ENCODE measurements around the gene ACTBL2.

Gene ACTBL2

DNA sequence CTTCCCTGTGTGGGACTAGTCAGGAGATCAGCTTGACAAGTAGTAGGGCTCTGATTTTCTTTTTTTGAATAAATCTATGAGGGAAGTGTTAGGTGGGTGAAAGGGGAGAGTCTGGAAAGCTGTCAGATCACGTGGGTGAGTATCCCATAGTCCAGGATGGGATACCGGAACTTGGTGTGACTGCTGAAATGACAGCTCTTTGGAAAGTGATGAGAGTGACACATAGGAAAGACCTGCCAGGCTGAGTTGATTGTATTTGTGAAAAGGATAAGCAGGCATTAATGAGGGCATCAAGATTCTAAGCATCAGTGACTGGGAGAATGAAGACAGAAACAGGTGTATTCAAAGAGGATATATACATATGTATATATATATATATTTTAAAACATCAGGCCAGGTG, 35.6 kb downstream of the ACTBL2 start:
- no peak for DNase-seq

DNA sequence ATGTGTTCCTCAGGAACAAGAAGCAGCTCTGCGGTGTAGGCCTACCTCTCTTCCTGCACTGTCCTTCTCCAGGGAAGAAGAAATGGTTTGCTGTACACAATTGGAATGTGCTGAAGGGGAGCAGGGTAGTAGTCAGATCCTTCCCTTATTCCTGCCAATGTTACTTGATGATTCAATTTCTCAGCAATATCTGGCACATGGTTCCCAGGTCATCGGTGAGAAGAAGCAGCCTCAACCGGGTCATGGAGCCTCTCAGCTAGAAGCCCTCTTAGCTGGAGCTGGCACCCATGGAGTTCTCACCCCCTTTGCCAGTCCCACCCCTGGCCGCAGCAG, 36.9 kb downstream of the ACTBL2 start:
- no peak for DNase-seq

- DNase-seq: no peak
Observed at GRCh38 chr5:57445006-57445704, 37.5 kb downstream of the ACTBL2 start.

DNA sequence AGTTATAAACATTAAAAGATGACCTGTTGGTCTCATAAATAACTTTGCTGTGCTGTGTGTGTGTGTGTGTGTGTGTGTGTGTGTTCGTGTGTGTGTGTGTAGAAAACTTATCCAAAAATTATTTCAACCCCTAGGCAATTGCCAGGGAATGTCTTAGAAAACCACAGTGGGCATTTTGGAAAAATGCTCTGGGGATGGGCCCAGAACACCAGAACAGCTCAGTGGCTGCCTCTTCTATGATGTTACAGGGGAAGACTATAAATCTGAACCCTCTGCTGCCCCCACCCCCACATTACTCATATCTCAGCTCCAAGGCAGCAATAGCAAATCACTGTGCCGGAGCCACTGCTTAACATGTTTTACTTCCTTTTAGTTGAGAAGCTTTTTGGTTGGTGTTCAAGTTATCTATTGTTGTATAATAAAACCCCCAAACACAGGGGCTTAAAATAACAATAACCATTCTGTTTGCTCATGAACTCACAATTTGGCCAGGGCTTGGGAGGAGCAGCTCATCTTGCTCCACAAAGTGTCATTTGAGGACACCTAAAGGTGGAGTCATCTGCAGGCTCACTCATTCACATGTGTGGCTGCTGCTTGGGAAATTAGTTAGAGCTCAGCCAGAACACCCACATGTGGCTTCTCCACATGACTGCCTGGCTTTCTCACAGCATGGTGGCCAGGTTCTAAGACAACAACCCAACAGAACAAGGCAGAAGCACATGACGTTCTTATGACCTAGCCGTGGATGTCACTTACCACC, 40.4 kb downstream of the ACTBL2 start:
- DNase-seq: no peak

DNA sequence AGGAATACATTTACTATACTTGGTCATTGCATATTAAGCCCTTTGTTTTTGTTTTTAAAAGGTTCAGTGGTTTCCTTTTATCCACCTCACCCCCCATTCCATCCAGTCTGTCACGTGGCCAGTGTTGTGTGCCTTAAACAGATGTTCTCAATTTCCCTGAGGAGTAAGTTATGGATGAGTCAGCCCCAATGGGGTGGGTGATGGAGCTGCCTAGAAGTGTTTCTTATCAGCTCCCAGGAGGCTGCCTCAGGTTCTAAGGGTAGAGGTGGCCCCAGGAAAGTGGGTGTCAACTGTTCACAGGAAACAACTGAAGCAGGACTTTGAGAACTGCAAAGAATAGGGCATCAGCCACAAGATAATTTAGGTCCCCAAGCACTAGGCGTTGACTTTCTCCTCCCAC, 41.1 kb downstream of the ACTBL2 start:
- DNase-seq: no peak

GRCh38 chr5:57439601-57440000, 43.0 kb downstream of the ACTBL2 start:
- DNase-seq: no peak

DNA sequence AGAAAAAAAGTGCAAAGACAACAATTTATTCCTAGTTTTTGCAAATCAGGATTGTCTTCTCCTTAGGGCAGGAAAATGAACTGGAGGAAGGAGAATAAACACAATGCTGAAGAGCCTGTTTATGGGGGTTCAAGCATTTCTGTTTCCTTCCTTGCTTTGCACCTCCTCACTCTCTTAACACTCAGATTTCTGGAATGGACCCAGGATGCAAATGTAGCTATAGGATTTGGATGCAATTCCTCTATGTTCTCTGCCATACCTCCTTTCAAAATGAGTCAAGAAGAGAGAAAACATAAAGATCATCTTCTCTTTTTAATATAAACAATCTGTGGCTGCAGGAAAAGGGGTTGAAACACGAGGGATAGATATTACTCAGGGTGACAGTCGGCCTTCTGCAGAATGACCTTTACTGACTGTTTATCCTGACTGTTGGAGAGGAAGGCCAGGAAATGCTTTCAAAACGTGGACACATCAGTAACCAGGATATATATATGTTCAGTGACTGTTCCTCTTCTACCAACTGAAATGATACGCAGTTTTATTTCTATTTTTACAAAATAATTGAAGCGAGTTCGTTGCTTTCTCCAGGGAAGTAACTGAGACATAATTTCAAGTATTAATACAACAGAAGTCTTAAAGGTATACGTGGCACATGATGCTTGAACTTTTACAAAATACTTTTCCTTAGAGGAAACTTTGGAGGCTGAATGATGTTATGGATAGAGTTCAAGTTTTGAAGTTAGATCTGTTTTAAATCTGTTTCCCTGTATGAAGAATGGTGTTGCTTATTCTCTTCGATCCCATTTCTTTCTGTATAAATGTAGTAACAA, 44.4 kb downstream of the ACTBL2 start:
- no peak for DNase-seq

GRCh38 chr5:57436586-57436985, 46.0 kb downstream of the ACTBL2 start:
- DNase-seq: no peak

DNA sequence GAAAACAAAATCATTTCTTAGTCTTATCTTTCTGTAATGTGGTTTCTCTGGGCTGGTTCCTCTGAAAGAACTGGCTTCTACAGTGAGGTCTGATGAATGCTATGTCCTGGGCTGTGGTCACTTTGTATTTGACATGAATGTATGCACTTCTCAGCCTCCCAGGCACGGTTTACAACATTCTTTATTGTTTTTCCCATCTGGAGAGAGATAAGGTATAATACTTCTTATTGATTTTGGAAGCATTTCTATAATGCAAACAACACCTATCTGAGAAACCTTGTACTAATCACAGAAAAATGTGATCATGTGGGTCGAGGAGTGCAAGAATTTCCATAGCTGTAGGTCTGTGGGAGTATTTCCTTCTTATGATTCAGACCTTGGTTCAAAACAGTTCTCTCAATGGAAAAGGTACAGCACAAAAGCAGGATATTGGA, 46.9 kb downstream of the ACTBL2 start:
- DNase-seq: no peak

DNA sequence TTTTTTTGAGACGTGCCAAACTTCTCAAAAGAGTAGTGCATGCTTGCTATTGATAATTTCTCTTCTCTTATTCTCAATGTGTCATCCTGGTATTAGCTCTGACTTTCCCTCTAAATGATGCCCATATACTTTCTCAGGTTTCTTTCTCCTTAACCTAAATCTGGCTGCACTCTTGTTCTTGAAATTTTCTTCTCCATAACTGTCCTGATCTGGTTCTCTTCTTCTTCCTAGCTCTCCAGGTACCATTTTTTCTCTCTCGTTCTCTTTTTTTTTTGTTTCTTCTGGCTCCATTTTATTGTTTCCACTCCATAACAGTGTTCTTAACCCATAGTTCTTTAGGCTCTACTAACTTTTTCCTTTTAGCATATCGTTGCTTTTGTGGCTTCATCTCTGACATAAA, 47.9 kb downstream of the ACTBL2 start:
- DNase-seq: no peak

DNA sequence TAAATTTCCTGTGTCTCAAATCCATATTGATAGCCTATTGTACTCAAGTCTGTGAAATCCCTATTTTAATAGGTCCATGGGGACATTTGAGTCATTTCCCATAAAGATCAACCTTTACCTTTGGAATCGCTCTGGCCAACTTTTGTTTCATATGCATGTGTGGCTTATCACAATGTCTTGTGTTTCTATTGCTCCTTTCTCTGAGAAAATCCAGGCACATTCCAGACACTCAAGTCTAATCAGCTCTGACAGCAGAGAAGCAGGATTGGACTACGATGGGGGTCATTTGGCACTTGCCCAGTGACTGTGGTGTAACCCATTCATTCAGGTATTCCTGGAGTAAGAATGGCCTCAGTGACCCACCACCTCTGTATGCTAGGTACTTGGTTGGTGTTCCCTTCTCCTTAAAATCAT, 48.4 kb downstream of the ACTBL2 start:
- DNase-seq: no peak

DNA sequence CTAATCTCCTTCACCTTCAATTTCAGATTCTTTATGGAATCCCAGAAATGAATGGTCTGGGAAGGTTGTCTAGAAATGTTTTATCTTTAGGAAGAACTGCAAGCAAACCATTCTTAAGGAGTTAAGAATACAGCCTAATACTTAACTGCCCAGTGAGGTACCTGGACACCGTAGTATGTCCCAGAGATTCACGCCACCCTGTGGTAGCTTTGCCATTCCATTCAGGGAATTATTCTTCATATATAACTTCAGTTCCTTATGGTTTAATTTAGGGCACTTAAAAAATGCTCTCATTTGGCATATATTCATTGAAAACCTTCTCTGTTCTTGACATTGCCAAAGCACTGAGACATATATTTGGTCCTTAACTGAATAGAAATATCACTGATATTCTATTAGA, 49.7 kb downstream of the ACTBL2 start:
- DNase-seq: no peak

GRCh38 chr5:57431759-57432158, 50.9 kb downstream of the ACTBL2 start:
- no peak for DNase-seq

Measured in stimulated activated naive CD4-positive, alpha-beta T cell treated with Interleukin-2 at 50 U/mL for 16 hours (primary cell).